GM18868 (cell line): ENCODE results near the gene NPC1L1.

Experiments
- ATAC-seq: cut with Tn5 transposase; IDR thresholded peaks from one replicate; pipeline ENCODE4 v1.9.1; 2021; ENCODE audit warnings: mild to moderate bottlenecking, moderate library complexity; ENCODE audit not compliant: unreplicated experiment

NPC1L1 gene

DNA sequence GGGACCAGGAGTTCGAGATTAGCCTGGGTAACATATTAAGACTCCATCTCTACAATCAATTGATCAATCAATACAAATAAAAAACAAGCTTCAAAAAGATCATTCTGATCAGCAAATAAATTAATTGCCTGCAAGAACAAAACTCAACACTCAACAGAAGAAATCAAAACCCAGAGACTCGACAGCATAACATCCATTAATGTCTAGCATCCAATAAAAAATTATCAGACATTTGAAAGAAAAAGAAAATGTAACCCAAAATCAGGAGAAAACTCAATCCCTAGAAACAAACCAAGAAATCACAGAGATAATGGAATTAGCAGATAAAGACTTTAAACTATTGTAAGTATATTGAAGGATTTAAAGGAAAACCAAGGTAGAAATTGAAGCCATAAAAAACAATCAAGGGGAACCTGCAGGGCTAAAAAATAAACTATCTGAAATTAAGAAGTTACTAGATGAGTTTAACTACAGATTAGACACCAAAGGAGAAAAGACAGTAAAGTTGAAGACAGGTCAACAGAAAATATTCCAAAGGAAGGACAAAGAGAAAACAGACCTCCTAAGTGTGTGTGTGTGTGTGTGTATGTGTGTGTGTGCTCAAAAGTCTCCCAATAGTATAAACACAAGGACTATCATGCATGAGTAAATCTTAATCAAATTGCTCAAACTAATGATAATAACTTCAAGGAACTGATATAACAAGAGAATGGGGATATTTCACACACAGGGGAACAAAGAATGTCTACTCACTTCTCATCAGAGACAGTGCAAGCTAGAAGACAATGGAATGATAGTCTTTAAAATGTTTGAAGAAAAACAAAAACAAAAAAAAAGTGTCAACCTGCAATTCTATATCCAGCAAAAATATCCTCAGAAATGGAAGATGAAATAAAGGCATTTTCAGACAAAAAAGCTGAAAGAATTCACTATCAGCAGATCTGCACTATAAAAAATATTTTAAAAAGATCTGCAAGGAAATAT lies 58.3 kb downstream of the NPC1L1 start:
- ATAC-seq, result no peak

DNA sequence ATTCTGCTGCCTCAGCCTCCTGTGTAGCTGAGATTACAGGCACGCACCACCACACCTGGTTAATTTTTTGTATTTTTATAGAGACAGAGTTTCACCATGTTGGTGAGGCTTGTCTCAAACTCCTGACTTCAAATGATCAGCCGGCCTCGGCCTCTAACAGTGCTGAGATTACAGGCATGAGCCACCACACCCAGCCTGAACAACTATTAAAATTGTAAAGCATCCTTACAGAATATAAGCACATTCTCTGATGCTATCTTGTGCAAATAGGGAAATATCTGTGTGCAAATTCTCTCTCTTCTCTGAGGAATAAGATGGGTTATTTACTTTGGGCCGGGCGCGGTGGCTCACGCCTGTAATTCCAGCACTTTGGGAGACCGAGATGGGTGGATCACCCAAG lies 63.2 kb downstream of the NPC1L1 start:
- no peak for ATAC-seq

DNA sequence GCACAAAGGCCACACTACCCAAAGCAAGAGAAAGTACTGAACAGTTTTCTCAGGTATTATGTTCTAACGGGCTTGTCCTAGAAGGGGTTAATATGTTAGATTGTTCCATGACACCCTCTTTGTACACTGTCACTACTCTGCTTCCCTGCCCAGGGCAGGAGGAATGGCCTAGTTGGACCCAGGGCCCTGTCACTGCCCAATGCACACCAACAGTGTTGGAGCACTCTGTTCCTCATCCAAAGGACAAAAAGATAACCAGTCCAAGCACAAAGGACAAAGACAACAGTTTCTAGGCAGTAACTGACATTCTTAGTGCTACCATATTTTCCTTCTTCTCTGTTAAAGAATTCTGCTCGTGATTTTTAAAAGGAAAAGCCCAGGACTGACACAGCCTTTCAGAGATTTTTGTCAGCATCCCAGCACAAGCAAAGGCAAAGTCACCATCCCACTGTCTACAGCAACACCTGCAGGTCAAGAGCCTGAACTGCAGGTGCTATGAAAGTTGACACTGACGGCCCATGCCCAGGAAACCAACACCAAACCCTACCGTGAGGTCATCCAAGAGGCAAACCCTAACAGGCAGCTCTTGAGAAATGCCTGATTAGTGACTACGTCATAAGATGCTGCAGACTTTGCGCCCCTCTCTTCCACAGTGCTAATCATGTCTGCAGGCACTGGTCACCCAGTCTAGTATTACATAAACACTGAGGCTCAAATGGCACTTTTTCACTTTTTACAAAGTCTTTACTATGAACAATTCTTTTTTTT lies 63.9 kb downstream of the NPC1L1 start:
- ATAC-seq, result peak; percentile 83

- no peak for ATAC-seq
Measured at GRCh38 chr7:44476313-44476712, 64.8 kb downstream of the NPC1L1 start.

GRCh38 chr7:44473295-44473694 lies 67.8 kb downstream of the NPC1L1 start:
- ATAC-seq, result no peak

DNA sequence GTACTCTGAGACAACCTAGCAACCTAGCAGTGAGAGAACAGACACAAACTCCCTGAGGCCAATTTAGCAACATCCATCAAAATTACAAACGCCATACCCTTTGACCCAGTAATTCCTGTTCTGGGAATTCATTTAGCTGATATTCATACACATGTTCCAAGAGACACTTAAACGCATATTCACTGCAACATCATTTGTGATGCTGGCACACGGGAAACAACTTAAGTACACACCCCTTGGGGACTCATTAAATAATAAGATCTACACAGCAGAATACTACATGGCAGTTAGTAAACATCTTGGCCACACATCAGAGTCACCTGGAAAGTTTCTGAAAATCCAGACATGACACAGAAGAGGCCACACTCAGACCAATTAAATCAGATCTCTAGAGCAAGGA lies 68.3 kb downstream of the NPC1L1 start:
- no peak for ATAC-seq

- no peak for ATAC-seq
Measured at GRCh38 chr7:44471850-44472249, 69.3 kb downstream of the NPC1L1 start.

DNA sequence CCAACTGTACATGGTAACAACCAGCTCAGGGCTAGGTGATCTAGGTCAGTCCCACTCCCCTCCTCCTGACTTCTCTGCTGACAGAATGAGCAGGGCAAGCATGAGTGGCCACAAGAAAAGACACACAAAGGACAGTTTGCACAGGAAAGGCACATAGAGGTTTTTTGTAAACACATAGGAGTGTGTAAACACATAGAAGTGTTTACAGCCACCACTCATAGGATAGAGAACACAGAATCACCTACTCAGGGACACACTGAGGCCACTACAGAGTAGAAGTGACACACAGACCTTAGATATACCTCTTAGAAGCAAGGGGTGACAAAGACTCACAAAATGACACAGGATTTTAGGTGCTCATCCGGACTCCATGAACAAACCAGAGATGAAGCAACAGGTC lies 69.7 kb downstream of the NPC1L1 start:
- no peak for ATAC-seq

- no peak for ATAC-seq
Measured at GRCh38 chr7:44470628-44471245, 70.4 kb downstream of the NPC1L1 start.

DNA sequence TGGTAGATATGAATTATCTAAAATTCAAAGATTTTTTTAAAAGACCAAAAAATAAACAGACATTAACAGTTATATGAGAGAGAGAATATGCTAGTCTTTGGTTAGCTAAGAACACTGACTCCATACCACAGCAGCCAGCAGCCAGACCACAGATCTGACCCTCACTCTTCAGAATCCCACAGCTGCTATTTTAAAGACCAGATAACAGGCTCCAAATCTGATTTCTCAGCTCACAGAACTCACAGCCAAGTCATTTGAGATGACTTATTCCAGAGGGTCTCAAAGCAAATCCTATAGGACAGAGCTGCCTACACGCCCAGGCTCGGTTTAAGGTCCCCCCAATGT lies 71.0 kb downstream of the NPC1L1 start:
- no peak for ATAC-seq

GRCh38 chr7:44469461-44470134 lies 71.5 kb downstream of the NPC1L1 start:
- ATAC-seq, result no peak

GRCh38 chr7:44467217-44467548 lies 73.9 kb downstream of the NPC1L1 start:
- no peak for ATAC-seq

GRCh38 chr7:44466300-44467216 lies 74.6 kb downstream of the NPC1L1 start:
- no peak for ATAC-seq

DNA sequence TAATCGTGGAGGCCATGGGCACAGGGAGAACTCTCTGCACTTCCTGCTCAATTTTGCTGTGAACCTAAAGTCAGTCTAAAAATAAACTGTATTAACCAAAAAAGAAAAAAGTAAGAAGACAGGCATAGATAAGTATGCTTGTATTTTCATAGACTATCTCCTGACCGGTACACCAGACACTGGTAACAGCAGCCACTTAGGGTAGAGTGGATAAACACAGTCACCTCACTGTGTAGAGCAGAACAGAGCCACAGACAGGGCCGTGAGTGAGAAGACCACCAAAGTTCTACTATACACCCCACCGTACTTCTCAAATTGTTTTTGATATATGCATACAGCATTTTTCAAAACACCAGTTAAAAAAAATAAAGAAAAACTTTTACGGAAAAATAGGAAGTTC lies 75.6 kb downstream of the NPC1L1 start:
- no peak for ATAC-seq

DNA sequence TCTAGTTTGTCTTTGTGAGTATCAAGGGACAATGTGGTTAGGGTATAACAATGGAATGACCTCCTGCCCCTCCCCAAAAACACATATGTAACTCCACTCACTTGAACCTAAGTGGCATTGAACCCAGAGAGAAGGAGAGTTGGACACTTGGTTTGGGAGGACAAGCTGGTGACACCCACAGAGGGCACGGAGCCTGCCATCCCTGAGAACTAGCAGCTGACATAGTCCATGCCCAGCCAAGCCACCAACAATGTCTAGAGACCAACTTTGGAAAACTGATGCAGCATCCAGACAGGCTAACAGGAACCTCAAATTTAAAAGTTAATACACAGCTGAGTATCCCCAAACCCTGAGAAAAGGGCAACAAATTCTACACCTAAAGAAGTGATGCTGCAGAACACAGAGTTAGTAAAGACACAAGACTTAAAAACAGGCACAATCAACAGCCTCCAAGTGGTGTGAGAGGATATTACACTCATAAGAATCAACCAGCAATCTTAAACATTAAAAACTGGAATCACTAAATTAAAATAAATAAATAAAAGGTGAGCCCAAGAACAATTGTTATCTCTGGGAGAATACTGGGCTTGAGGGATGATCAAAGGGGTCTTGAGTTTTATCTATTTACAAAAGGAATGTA lies 77.8 kb downstream of the NPC1L1 start:
- ATAC-seq, result no peak
